ENCODE measurements around the gene C1orf210.

C1orf210 gene

DNA sequence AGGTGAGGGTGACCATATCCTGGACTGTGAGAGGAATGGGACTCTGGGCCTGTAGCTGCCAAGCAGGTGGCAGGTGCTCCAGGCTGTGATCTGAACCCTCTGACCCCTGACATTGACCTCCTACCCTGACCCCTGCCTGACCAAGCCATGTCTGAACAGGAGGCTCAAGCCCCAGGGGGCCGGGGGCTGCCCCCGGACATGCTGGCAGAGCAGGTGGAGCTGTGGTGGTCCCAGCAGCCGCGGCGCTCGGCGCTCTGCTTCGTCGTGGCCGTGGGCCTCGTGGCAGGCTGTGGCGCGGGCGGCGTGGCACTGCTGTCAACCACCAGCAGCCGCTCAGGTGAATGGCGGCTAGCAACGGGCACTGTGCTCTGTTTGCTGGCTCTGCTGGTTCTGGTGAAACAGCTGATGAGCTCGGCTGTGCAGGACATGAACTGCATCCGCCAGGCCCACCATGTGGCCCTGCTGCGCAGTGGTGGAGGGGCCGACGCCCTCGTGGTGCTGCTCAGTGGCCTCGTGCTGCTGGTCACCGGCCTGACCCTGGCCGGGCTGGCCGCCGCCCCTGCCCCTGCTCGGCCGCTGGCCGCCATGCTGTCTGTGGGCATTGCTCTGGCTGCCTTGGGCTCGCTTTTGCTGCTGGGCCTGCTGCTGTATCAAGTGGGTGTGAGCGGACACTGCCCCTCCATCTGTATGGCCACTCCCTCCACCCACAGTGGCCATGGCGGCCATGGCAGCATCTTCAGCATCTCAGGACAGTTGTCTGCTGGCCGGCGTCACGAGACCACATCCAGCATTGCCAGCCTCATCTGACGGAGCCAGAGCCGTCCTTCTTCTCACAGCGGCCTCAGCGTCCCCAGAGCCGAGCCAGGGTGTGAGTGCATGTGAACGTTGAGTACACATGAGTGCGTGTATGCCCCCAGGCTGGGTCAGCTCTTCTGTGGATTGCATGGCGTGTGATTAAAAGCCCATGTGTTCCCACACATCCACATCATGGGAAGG lies 12.5 kb downstream of the C1orf210 start:
- TF ChIP-seq, protein P1, sequence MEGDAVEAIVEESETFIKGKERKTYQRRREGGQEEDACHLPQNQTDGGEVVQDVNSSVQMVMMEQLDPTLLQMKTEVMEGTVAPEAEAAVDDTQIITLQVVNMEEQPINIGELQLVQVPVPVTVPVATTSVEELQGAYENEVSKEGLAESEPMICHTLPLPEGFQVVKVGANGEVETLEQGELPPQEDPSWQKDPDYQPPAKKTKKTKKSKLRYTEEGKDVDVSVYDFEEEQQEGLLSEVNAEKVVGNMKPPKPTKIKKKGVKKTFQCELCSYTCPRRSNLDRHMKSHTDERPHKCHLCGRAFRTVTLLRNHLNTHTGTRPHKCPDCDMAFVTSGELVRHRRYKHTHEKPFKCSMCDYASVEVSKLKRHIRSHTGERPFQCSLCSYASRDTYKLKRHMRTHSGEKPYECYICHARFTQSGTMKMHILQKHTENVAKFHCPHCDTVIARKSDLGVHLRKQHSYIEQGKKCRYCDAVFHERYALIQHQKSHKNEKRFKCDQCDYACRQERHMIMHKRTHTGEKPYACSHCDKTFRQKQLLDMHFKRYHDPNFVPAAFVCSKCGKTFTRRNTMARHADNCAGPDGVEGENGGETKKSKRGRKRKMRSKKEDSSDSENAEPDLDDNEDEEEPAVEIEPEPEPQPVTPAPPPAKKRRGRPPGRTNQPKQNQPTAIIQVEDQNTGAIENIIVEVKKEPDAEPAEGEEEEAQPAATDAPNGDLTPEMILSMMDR (IDR thresholded peaks at IDR 0.05; ENCODE audit: low read length) = no peak
- no peak for TF ChIP-seq EZH2 (IDR thresholded peaks at IDR 0.05; ENCODE audit: borderline replicate concordance, low read length)
- peaks cover 6% of the 10 kb centered on the region for H3K27me3 ChIP-seq (ENCODE audit: insufficient read depth, low read length)
- no peak overlapping the region for H3K4me2 ChIP-seq (ENCODE audit: low read length)
- no peaks in the 10 kb centered on the region for H4K20me1 ChIP-seq (ENCODE audit: insufficient read depth, low read length)
- H3K4me3 ChIP-seq (ENCODE audit: low read depth, low read length, poor library complexity, severe bottlenecking) = no peak overlapping the region
- no peak overlapping the region for H2AFZ ChIP-seq (ENCODE audit: low read length)
- H3F3A ChIP-seq (ENCODE audit: insufficient read depth, low read length) = no peaks in the 10 kb centered on the region
- no peaks in the 10 kb centered on the region for H3K9me2 ChIP-seq (ENCODE audit: low read depth, low read length)
- peaks cover 3% of the 10 kb centered on the region for H3K4me1 ChIP-seq (ENCODE audit: insufficient read depth, low read length, severe bottlenecking)
- no peaks in the 10 kb centered on the region for H3K9me3 ChIP-seq (ENCODE audit: low read length)
- no peaks in the 10 kb centered on the region for H3K79me2 ChIP-seq (ENCODE audit: insufficient read depth, low read length)
- no peaks in the 10 kb centered on the region for H3K36me3 ChIP-seq (ENCODE audit: insufficient read depth, low read length)
- H3K27ac ChIP-seq (ENCODE audit: low read depth, low read length, poor library complexity, severe bottlenecking) = no peak overlapping the region
- H3K9ac ChIP-seq (ENCODE audit: low read length) = no peak overlapping the region

DNA sequence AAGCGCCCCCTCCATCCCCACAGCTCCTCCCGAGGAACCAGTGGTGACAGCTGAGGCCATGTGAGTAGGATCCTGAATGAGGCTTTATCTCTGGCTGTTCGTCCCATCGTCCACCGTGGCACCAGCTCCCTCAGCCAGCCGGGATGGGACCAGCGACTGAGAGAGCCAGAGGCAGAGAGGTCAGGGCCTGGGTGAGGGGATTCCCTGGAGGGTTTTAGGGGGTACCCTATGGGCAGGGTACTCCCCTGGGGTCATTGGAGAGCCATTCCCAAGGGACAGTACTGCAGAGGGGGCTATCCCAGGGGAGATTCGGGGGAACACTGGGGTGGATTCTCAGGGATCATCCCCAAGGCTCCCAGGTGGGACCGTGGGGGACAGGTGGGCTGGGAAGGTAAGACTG lies 13.2 kb downstream of the C1orf210 start:
- Histone ChIP-seq H3K79me2 (ENCODE audit: insufficient read depth, low read length) (no peaks in the 10 kb centered on the region), H3K4me1 (ENCODE audit: insufficient read depth, low read length, severe bottlenecking) (peaks cover 3% of the 10 kb centered on the region), H2AFZ (ENCODE audit: low read length) (no peak overlapping the region), H3K9me3 (ENCODE audit: low read length) (no peaks in the 10 kb centered on the region), H3K4me2 (ENCODE audit: low read length) (no peak overlapping the region), H3K36me3 (ENCODE audit: insufficient read depth, low read length) (no peaks in the 10 kb centered on the region), H4K20me1 (ENCODE audit: insufficient read depth, low read length) (no peaks in the 10 kb centered on the region), H3K9me2 (ENCODE audit: low read depth, low read length) (no peaks in the 10 kb centered on the region), H3K4me3 (ENCODE audit: low read depth, low read length, poor library complexity, severe bottlenecking) (no peak overlapping the region), H3K27ac (ENCODE audit: low read depth, low read length, poor library complexity, severe bottlenecking) (no peak overlapping the region), H3K9ac (ENCODE audit: low read length) (no peak overlapping the region), H3F3A (ENCODE audit: insufficient read depth, low read length) (no peaks in the 10 kb centered on the region), H3K27me3 (ENCODE audit: insufficient read depth, low read length) (peaks cover 6% of the 10 kb centered on the region)
- TF ChIP-seq, protein P1 (IDR thresholded peaks at IDR 0.05; ENCODE audit: low read length) = no peak
- TF ChIP-seq EZH2 (IDR thresholded peaks at IDR 0.05; ENCODE audit: borderline replicate concordance, low read length) = no peak

DNA sequence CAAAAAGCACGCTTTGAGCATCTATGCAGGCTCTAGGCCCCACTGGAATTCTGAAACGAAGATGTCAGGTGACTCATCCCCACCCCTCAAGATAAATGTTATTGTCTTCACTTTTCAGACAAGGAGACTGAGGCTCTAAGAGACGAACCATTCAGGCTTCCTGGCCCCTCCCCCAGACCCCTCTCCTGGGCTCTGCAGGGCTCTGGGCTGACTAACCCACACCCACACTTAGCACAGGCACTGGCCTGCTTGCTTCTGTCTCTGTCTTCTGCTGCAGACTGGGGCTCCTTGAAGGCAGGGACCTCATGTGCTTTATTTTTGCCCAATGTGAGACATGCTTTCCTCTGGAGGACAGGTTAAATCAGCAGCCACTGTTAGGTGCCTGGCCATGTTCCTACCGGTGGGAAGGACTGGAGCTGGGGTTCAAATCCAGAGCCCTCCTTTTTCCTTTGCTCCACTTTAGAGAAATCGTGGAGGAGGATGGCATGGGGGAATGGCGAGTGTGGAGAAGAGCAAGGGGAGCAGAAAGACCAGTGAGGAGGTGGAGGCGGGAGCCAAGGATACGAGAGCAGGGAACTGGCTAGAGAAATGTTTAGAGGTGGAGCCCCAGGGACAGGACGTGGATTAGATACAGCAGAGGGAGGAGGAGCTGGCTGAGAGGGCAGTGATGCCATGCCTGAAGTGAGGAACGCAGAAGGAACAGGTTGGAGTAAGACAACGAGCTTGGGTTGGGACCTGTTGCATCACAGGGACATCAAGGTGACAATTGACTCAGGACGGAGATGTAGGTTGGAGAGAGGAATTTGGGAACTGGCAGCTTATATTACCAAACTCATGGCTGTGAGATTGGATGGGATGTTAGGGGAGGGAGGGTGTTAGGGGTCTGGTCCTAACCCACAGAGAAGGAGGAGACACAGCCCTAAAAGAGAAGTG lies 13.9 kb downstream of the C1orf210 start:
- H2AFZ ChIP-seq (ENCODE audit: low read length) = no peak overlapping the region
- no peaks in the 10 kb centered on the region for H4K20me1 ChIP-seq (ENCODE audit: insufficient read depth, low read length)
- H3K79me2 ChIP-seq (ENCODE audit: insufficient read depth, low read length) = no peaks in the 10 kb centered on the region
- H3K9me3 ChIP-seq (ENCODE audit: low read length) = no peaks in the 10 kb centered on the region
- H3F3A ChIP-seq (ENCODE audit: insufficient read depth, low read length) = no peaks in the 10 kb centered on the region
- no peak overlapping the region for H3K27ac ChIP-seq (ENCODE audit: low read depth, low read length, poor library complexity, severe bottlenecking)
- no peaks in the 10 kb centered on the region for H3K36me3 ChIP-seq (ENCODE audit: insufficient read depth, low read length)
- H3K4me2 ChIP-seq (ENCODE audit: low read length) = peak overlapping the region; percentile 51
- H3K9ac ChIP-seq (ENCODE audit: low read length) = no peak overlapping the region
- peaks cover 3% of the 10 kb centered on the region for H3K4me1 ChIP-seq (ENCODE audit: insufficient read depth, low read length, severe bottlenecking)
- peak overlapping the region; percentile 37 for H3K4me3 ChIP-seq (ENCODE audit: low read depth, low read length, poor library complexity, severe bottlenecking)
- H3K27me3 ChIP-seq (ENCODE audit: insufficient read depth, low read length) = peaks cover 6% of the 10 kb centered on the region
- TF ChIP-seq, protein P1 (IDR thresholded peaks at IDR 0.05; ENCODE audit: low read length) = no peak
- no peak for TF ChIP-seq EZH2 (IDR thresholded peaks at IDR 0.05; ENCODE audit: borderline replicate concordance, low read length)
- no peaks in the 10 kb centered on the region for H3K9me2 ChIP-seq (ENCODE audit: low read depth, low read length)
